Stimulated activated CD4-positive, alpha-beta T cell treated with anti-CD3 and anti-CD28 coated beads, Interleukin-12 subunit alpha, Interleukin-12 subunit beta, amount 100 ng/mL, for 48 hours (primary cell): ENCODE results near the gene RRAD.
"Not testable (repeated sequence)": the region's sequence is repeated elsewhere in the genome, so short reads cannot be mapped to it uniquely, and the experiment has no call there.

ENCODE experiments used
- DNase-seq, 3 donors: peaks; one replicate each; pipeline ENCODE4 v3.0.0-alpha.2; 2020; ENCODE audit warnings: low read depth in 2 of 3, low spot score in 1 of 3

The RRAD gene

DNA sequence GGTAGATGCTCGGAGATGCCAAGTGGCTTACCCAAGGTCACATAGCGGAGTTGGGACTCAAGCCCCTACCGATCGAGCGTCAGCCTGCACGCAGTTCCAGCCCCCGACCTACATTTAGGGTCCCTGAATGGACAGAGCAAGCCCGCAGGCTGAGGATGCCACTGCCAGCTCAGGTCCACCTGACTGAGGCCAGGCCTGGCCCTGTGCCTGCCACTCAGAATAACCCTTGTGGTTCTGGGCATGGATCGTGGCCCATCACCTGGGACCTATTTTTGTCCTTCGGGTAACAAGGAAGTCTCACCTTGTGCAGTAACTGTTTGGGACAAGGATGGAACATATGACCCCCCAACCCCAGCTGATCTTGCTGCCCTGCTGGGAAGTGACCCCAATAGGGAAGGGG is 23.7 kb downstream of the RRAD start:
- no peak for DNase-seq

DNA sequence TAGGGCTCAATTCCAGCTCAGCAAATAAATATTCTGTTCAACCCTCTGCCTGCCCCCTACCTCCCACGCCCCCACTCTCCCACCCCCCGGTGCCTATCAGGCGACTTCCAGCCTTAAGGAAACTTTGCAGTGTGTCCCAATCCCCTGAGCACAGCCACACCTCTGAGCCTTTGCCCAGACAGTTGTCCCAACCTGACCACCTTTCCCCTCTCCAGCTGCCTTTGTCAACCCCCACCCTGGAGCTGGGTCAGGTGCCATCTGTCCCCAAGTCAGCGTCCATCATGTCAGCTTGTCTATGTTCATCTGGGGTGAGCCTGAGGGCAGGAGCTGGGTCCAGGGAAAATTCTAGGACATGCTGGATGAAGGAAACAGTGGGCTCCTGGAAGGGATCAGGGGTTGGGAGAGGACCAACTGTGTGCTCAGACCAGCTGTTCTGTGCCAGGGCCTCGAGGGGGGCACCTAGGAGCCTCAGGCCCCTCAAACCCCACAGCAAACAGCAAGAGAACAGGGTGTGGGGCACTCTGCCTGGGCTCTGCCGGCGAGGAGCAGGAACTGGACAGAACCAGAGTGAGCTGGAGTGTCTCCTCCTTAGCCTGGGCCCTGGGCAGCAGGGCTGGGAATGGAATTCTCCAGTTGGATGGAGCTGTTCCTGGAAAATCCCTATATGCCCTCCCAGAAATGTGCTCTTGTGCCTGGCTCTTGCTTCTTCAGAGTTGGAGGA is 24.5 kb downstream of the RRAD start:
- DNase-seq, result no peak

DNA sequence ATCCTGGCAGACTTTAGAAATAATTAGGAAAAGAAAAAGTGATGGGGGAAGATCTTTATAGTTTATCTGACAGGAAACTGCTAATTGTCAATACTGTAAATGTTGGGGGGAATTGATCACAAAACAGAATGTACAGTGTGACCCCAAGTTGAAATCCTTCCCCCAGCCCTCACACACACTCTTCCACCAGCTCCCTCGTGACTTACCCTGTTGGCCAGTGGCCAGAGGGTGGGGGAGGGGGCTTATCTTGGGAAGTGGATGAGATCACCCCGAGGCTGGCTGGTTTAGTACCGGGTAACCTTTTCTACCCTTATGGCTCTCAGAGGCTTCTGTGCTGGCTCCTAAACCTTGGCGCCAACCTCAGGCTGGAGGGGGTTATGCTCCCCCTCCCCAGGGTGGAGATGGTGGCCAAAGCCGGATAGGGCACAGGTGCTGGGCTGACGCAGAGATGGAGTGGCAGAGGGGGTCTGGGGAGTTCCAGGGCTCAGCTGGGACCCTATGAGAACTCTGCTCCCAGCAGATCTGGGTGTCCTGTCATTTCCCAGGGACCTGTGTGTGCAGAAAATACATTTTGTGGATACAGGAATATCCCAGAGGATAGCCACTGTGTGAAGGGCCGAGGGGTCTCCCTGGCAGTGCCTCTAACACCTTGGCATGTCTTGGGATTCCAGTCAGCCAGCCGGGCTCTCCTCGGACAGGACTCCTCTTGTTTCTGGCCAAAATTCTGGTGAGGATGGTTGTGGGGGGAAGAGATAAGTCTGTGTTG is 25.2 kb downstream of the RRAD start:
- no peak for DNase-seq

DNA sequence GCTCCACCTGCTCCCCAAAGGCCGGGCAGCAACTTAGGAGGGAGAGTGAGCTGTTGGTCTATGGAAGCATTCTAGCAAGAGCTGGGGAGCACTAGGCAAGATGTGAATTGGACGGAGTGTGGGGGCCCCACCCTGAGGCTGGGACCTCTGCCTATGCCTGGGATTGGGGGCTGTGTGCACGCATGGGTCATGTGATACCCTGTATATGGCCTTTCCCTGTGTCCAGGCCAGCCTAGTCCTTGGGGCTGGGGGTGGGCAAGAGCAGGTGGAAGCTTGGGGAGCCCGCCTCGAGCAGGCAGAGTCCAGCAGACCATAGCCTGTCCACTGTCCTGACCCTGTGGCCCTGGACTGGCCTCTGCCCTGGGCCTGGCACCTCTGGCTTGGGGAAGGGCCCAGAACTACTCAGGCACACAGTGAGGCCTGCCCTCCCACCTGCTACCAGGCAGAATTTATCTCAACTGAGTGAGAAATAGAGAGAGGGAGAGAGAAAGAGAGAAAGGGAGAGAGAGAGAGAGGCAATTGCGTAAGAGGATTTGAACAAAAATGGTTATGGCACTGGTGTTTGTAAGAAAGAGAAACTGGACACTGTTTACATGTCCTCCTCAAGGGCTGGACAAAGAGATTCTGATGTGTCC is 25.9 kb downstream of the RRAD start:
- no peak for DNase-seq

DNA sequence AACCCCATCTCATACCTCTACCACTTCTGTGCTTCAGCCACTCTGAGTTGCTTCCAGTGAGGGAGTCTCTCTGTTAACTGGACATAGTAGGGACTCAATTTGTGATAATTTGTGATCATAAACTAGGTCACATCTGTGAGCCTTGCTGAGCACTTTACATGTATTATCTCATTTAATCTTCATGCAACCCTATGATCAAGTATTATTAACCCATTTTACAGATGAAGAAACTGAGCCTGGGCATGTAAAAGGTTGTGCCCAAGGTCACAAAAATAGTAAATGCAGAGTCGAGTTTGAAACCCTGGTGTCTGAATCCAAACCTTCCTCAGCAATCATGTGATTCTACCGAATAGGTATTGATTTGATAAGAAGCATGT is 26.4 kb downstream of the RRAD start:
- DNase-seq, result no peak

DNA sequence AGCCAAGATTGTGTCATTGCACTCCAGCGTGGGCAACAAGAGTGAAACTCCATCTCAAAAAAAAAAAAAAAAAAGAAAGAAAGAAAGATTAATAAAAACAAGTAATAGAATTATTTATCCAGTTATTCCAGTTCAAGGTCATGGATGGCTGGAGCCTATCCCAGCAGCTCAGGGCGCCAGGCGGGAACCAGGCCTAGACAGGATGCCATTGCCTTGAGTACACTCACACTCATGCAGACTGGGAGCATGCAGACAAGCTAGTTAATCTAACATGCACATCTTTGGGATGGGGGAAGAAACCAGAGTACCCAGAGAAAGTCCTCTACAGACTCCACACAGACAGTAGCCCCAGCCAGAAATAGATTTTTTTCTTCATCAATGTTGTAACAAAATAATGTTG is 27.1 kb downstream of the RRAD start:
- no peak for DNase-seq

DNA sequence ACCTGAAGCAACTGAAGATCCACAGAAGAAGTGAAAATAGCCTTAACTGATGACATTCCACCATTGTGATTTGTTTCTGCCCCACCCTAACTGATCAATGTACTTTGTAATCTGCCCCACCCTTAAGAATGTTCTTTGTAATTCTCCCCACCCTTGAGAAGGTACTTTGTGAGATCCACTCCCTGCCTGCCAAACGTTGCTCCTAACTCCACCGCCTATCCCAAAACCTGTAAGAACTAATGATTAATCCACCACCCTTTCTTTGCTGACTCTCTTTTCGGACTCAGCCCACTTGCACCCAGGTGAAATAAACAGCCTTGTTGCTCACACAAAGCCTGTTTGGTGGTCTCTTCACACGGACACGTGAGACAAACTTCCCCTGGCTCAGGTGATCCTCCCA is 28.7 kb downstream of the RRAD start:
- not testable (repeated sequence) for DNase-seq

DNA sequence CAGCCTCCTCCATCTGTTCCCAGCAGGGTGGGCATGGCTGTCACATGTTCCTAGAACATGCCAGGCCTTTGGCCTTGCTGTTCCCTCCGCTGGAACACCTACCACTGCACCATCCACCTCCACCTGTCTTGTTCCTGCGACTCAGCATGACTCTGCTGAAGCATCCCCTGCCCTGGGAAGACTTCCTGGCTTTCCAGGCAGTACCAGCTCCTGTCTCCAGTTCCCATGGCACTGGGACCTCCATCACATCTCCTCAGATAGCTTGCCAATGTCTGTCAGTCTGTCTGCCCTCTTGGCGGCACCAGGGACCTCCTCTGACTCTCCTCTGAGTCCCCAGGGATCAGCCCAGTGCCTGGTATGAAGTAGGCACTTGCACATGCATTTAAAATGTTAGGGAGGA is 29.3 kb downstream of the RRAD start:
- DNase-seq, result no peak

DNA sequence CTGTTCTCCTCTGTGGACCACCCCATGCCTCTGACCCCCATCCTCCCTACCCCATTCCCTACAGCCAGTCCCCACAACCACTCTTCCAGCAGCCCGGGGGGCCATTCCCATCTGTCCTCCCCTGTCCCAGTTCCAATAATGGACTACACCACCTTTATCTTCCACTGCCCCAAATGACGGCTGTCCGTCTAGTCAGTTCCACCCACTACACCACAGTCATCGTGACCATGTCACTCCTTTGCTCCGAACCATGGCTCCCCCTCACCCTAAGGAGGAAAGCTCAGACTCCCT is 29.7 kb downstream of the RRAD start:
- no peak for DNase-seq

DNA sequence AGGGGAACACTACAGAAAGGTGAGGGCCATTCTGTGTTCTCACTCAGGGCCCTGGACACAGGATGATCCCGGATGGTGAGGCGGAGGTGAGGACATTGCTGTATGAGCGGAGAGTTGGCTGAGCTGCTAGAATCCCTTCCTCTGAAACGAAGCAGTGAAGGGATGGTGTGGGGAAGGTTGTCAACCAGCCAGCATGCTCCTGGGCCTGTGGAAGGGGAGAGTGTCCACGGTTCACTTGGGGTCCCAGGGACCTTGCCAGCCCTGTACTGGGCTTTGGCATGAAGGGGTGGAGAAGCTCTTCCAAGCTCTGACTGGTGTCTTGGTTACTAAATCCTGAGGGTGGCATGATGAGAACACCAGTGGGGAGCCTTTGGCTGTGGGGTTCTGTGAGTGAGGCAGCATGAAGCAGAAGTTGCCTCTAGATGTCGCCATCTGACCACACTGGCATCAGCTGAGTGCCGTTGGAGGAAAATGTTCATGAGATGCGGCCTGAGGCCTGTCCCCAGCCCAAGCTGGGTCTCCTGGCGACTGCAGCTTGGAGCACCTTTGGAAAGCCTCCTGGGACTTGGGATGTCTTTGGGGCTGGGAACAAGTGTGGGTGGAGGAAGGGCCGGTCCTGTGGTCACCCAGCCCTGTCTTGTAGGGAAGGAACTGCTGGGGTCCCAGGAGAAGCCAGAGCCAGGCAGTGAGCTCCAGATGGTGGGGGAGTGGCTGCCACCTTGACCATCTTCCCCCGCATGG is 30.2 kb downstream of the RRAD start:
- peak in 2 of 3 donors; percentile 53 to 54 for DNase-seq

DNA sequence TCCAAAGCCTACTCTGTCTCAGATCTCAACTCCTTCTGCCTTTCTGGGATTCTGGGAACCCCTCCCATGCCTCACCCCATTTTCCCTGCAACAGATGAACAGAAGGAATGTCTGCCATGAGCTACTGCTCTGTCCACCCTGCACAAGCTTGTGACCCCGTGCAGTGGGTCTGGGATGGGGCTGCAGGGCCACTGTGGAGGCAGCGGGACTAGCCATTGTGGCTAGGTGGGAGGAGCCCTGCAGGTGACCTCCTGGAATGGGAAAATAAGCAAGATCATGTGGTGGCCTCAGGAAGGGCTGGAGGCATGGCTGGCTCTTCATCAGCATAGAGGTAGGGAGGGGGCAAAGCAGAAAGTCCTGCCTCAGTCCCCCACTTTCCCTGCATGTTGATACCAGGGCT is 31.3 kb downstream of the RRAD start:
- DNase-seq, result no peak

DNA sequence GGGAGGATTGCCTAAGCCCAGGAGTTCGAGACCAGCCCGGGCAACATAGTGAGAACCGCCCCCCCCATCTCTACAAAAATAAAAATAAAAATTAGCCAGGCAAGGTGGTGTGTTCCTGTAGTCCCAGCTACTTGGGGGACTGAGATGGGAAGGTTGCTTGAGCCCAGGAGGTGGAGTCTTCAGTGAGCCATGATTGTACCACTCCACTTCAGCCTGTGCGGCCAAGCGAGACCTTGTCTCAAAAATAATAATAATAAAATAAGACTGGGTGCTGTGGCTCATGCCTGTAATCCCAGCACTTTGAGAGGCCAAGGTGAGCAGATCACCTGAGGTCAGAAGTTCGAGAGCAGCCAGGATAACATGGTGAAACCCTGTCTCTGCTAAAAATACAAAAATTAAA is 33.5 kb downstream of the RRAD start:
- no peak for DNase-seq

DNA sequence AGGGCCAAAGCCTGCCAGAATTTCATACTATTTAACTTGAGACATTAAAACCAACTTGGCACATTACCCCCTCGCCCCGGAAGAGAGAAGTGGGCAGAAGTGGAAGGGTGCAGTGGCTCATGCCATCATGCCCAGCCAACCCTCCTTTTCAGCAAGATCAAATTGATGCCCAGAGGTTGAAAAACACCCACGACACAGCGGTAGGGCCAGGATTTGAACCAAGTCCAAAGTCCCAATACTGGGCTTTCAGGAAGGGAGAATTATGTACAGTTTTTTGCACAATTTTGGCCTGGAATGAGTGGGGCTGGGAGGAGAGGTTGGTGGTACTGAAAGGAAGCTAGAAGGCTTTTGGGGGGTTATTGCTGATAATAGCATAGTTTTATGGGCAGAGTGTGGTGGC is 34.0 kb downstream of the RRAD start:
- no peak for DNase-seq

DNA sequence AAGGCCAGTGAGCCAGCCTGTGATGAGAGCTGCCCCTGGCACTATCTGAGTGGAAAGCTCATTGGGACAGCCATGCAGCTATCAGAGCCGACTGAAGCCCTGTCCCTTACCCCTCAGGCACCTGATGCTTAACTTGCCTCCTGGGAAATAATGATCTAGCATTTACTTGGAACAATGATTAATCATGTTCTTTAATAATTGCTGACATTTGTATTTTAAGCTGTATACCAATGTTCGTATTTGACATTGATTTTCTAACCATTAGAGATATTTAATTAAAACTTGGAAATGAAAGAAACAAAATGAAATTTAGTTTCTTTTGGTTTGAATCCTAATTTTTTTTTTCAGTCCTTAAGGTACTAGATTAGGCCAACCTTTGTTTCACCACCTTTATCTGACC is 34.5 kb downstream of the RRAD start:
- no peak for DNase-seq

DNA sequence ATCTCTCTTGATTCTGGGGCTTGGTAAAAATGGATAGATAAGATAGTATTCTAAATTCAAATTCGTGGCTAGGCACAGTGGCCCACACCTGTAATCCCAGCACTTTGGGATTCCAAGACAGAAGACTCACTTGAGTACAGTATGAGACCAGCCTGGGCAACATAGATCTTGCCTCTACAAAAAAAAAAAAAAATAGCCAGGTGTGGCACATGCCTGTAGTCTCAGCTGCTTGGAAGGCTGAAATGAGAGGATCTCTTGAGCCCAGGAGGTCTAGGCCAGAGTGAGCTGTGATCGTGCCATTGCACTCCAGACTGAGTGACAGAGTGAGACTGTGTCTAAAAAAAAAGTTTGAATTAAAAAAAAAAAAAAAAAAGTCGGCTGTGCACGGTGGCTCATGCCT is 35.7 kb downstream of the RRAD start:
- DNase-seq, result no peak

DNA sequence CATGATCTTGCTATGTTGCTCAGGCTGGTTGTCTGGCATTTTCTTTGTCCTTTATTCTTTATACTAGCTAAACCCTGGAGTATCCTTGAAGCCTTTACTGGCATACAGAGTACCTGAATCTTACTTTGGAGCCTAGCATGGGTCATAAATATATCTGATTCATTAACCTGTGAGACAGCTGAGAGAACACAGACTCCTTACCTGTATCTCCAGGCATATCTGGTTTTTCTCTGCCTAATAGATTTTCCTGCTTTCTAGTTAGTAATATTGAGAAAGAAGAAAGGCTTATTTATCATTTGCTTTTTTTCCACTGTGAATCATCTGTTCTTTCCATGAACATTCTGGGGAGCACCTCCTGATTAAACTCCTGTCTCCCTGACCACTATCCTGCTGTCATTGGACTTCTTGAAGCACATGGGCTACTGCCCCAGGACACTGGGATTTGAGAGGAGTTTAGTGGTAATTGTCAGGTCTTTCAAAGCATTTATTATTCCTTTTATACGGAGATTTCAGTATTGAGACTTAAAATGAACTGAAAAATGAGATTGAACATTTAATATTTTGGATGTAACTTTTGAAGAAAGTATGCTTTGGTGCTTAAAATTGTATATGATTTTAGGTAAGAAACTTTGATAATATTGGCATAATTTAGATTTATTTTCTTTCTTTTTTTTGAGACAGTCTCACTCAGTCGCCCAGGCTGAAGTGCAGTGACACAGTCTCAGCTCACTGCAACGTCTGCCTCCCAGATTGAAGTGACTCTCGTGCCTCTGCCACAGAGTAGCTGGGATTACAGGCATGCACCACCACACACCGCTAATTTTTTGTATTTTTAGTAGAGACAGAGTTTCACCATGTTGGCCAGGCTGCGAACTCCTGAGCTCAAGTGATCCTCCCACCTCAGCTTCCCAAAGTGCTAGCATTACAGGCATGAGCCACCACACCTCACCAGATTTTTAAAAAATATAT is 36.4 kb downstream of the RRAD start:
- DNase-seq, result no peak

DNA sequence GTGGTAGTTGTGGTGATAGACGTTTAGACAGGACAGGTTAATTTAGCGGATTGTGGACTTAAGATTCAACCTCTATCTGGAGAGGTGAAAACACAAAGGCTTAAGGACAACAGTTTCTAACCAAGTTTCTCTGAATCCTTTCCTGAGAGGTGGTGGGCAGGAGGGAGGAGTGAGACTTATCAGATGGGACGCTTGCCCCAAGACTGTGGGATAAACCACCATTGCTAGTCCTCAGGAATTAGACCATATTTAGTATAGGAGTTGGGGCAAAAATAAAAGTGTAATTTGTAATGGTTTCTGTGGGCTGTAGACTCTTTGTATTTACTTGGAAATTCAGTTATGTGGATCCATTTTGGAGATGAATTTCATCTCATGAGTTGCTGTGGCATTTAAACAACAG is 38.4 kb downstream of the RRAD start:
- no peak for DNase-seq

DNA sequence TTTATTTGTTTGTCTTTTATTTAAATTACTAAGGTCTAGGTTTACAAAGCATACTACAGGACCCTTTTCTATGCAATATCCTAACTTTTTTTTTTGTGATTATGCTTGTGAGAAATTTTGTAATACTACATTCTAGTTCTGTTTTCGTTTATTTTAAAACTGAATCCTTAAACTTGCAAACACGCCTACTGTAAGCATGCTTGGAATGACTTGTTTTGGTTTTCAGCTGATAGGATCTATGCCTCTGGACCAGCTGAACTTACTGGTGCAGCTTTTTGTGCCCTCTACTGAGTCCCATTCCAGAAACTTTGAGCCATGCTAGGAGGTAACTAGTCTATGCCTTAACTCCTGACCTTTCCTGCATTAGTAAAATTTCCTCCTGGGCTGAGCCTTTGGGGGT is 39.0 kb downstream of the RRAD start:
- no peak for DNase-seq

DNA sequence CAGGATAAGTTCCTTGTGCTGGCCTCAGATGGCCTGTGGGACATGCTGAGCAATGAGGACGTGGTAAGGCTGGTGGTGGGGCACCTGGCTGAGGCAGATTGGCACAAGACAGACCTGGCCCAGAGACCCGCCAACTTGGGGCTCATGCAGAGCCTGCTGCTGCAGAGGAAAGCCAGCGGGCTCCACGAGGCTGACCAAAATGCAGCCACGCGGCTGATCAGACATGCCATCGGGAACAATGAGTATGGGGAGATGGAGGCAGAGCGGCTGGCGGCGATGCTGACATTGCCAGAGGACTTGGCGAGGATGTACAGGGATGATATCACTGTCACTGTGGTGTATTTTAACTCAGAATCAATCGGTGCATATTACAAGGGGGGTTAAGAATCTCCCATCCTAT is 39.8 kb downstream of the RRAD start:
- DNase-seq, result no peak

DNA sequence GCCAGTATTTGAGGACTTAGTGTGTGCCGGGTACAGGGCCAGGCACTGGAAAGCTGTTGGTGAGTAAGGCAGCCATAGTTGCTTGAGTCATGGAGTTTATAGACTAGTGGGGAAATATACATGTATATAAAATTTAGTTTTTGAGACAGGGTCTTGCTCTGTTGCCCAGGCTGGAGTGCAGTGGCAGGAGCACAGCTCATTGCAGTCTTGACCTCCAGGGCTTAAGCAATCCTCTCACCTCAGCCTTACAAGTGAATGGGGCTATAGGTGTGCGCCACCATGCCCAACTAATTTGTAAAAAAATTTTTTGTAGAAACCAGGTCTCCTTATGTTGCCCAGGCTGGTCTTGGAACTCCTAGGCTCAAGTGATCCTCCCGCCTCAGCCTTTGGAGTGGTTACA is 42.6 kb downstream of the RRAD start:
- no peak for DNase-seq

DNA sequence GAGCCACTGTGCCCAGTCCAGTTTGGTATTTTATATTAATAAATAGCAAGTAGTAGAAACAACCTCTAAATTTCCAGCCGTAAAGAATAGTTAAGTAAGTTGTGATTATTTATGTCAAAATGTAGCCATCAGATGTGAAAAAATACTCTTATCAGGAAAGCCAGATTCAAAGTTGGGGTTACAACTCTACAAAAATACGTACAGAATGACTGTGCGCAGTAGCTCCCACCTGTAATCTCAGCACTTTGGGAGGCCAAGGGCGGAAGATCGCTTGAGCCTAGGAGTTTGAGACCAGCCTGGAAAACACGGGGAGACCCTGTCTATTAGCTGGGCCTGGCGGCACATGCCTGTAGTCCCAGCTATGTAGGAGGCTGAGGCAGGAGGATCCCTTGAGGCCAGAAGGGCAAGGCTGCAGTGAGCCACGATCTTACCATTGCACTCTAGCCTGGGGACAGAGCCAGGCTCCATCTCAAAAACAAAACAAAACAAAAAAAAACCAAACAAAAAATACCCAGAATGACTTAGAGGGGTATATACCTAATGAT is 43.3 kb downstream of the RRAD start:
- no peak for DNase-seq
